Measurements from ENCODE around the gene SIX6.

Gene SIX6

GRCh38 chr14:60514378-60514740 is 5.4 kb downstream of the SIX6 start:
- DNase-seq (ENCODE audit: low read depth), result no peak

- DNase-seq (ENCODE audit: low read depth), result no peak
Observed at GRCh38 chr14:60514741-60515491, 6.0 kb downstream of the SIX6 start.

GRCh38 chr14:60515511-60516289 is 6.8 kb downstream of the SIX6 start:
- no peak for DNase-seq (ENCODE audit: low read depth)

GRCh38 chr14:60532442-60532841 is 23.5 kb downstream of the SIX6 start:
- no peak for DNase-seq (ENCODE audit: low read depth)

GRCh38 chr14:60537663-60538062 is 28.7 kb downstream of the SIX6 start:
- DNase-seq (ENCODE audit: low read depth), result no peak

- no peak for DNase-seq (ENCODE audit: low read depth)
Observed at GRCh38 chr14:60544659-60545058, 35.7 kb downstream of the SIX6 start.

GRCh38 chr14:60553808-60554207 is 44.9 kb downstream of the SIX6 start:
- no peak for DNase-seq (ENCODE audit: low read depth)

GRCh38 chr14:60561845-60562746 is 53.1 kb downstream of the SIX6 start:
- DNase-seq (ENCODE audit: low read depth), result no peak

Measured in activated T-cell treated with anti-CD3 and anti-CD28 coated beads for 1 hour (primary cell).